ENCODE results near the gene PURA.

The PURA gene

DNA sequence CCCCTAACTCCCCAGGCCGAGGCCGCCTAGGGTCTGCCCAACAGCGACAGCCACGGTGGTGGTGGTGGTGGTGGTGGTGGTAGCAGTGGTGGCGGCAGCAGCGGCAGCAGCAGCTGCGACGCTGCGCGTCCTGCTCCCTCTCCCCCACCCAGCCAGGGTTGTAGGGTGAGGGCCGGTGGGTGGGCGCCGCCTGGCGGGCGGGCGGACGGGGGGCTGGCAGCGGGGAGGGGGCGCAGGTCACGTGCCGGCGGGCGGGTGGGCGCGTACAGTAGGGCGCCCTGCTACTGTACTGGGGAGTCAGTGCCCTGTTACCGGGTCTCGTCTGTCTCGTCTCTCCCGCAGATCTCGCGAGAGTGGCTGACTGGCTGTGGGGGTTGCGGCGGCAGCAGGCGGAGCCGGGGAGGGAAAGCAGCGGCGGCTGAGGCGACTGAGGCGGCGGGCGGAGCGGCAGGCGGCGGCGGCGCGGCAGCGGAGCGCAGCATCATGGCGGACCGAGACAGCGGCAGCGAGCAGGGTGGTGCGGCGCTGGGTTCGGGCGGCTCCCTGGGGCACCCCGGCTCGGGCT is at the start of gene PURA:
TSS of gene PURA (plus strand) at position 411 of the 565 bp plus-strand sequence. CDS start at position 484, 73 bp downstream.
- peak; percentile 96 for DNase-seq

DNA sequence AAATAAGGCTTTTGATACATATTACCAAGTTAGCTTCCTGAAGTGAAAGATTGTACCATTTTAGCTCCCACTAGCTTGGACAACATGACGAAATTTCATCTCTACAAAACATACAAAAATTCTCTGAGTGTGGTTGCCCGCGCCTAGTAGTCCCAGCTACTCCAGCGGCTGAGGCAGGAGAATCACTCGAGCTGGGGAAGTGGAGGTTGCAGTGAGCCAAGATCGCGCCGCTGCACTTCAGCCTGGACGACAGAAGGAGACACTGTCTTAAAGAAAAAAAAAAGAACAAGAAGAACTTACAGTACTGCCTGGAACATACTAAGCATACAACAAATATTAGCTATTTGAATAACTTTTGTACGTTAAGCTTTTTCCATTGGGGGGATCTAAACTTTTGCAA is 41.1 kb upstream of the PURA start:
- DNase-seq: no peak

DNA sequence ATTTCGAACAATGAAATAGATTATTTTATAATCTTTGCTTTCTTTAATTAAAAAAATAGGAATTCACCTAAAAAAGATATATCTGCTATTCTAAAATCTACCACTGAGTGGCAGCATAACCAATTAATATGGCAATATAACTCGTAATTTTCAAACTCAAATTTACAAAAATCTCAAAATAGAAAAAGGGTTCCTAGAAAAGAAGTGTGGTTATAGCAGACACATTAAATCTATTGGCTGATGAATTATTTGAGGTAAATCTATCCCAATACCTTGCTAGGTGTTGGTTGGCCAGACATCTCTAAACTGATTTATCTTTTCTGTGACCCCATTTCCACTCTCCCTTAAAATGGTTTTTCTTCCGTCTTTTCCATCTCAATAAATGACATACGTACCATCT is 40.6 kb upstream of the PURA start:
- peak; percentile 56 for DNase-seq

DNA sequence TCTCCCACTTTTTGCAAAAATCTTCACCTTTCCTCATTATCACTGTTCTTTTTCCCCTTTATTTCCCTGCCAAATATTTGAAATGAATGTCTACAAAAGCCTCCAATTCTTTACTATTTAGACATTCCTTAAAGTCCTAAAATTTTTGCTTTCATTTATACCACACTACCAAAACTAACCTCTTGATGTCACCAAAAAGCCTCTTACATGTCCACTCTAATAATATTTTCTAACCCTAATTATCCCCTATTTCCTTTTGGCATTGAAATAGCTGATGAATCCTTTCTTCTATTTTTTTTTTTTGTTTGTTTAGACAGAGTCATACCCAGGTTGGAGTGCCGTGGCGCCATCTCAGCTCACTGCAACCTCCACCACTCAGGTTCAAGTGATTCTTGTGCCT is 38.5 kb upstream of the PURA start:
- peak; percentile 15 for DNase-seq

DNA sequence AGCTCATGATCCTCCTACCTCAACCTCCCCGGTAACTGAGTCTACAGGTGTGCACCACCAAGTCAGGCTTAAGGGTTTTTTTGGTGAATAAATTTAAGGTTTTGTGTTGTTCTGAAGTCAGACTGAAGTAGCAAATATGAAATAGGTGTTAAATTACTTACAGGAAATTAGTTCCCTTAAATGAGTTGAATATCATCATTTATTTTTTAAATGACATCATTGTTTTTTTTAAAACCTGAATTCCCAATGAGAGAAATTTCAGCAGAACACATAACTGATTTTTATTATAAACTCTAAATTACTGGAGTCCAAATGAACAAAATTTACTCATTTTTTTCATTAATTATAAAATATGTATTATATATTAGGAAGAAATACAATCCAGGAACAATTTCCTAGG is 37.8 kb upstream of the PURA start:
- no peak for DNase-seq

DNA sequence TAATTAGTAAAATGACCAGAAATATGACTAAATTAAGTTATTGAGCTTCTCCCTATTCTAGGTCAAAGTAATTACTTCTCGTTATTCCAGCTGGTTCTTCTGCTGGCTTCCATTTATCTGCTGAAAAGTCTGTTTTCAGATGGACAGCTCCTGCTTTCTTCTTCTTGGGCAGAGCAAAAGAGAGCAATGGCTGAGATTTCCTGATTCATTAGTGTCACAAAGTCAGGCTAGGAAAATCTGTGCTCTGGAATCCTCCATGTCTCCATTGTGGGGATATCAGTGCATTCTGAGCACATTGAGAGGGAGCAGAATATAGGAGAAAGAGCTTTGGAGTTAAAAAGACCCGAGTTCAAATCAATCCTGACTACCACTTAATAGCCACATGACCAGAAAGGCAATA is 37.1 kb upstream of the PURA start:
- no peak for DNase-seq

DNA sequence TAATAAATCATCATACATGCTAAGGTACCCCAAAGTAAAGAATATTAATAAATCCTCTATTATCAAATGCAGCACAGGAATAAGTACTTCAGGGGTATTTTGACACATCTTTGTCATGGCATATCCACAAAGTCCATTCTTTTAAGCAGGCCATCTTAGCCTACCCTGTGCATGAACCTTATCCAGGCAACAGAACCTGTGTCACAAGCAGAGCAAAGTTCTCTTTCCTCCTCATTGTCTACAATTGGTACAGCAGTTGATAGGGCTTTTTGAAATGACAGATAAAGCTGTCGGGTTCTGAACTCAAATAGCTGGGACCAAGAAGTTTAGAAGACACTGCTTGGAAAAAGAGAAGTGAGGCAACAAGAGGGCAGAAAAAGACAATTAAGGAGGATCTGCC is 30.8 kb upstream of the PURA start:
- no peak for DNase-seq

DNA sequence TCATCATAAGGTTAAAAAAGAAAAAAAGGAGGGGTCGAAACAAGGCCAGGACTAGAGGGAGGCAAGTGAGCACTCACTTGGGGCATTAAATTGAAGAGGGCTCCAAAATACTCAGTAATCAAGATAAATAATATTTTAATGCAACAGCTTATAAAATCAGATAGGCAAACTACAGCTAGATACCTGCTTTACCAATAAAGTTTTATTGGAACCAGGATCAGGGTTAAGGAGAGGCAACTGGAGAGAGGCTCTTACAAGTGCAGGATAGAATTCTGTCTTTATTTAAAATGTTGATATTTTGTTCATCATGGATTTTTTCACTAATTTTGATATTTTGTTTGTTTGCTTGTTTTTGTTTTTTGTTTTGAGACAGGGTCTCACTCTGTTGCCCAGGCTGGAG is 30.3 kb upstream of the PURA start:
- DNase-seq: no peak

DNA sequence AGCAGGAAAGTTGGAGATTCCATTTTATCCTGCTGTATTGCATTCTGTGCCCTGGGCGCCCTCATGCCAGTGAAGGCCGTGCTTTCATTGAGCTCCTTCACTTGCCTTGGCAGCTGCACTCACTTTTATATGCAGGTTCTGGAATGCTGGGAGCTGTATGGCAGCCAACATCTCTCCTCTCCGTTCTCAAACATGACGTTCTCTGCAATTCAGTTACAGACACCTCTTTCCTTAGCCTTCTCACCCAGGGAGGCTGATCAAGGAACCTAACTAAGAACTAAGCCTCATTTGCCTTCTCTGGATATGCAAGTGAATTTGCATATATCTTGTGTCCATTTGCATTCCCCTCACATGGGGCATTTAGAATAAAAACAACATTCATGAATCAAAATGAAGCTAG is 29.4 kb upstream of the PURA start:
- no peak for DNase-seq

DNA sequence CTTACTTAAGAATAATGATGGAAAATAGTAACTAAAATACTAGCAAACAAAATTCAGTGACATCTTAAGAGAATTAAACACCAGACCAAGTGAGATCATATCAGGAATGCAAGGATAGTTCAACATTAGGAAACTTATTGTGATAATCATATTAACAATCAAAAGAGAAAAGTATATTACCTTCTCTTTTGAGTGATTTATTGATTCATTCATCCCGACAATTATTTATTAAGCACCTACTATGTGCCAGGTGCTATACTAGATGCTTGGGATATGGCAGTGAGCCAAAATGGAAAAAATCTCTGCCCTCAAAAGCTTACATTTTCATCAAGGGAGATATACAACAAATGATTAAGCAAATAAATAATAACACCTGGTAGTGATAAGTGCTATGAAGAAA is 23.7 kb upstream of the PURA start:
- no peak for DNase-seq

DNA sequence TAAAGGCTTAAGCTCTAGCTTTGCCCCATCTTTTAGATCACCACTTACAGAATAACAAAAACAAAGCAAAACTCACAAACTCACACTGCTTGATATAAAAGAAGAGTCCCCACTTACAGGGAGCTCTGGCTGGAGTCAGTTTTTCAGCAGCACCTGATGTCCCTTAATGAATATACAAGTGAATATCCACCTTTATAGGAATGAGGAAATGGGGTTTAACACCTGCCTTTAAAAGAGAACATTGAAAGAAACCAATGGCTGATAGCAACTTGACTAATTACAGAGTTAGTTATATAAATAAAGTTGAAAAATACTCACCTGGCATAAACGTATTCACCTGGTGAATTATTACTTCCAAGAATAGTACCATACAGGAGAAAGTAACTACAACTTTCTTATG is 20.7 kb upstream of the PURA start:
- no peak for DNase-seq

DNA sequence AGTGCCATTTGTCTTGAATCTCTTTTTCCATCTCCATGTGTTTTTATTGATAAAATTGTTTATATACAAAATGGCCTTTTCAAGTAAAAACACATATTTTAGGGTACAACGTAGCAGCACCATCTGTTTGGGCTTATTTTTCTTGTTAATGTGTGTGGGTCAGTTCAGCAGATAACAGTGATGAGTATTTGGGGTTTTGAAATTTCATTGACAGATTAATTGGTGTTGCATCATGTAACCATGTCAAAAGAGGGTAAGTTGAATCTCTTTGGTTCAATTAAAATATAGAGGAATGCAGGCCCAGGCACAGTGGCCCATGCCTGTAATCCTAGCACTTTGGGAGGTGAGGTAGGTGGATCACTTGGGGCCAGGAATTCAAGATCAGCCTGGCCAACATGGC is 20.0 kb upstream of the PURA start:
- no peak for DNase-seq

DNA sequence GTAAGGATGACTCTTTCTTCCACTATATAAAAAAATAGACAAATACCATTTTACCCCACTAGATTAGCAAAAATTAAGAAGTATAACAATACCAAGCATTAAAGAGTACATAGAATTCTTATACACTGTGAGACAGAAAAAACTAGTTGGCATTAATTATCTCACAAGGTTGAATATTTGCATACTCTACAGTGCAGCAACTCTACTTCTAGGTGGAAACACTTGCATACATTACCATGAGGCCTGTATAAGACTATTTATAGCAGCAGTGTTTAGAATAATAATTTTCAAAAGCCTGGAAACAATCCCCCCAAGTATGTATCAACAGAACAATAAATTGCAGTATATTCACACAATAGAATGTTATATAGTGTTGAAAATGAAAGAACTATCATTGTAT is 19.0 kb upstream of the PURA start:
- DNase-seq: no peak

DNA sequence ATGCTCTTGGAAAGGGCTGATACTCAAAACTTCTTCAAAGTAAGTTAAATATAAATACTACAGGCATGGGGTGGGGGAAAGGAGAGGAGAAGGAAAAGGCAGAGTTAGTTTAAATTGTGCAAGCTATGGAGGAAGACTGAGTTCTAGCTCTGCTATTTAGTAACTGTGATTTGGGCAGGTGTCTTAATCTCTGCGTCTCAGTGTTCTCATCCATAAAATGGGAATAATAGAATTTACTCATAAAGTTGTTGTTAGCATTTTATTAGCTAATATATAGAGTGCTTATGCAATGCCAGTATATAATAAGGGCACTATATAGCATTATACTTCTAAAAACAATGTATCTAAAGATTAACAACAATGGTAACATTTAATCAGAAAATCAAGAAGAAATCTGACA is 12.7 kb upstream of the PURA start:
- DNase-seq: no peak

DNA sequence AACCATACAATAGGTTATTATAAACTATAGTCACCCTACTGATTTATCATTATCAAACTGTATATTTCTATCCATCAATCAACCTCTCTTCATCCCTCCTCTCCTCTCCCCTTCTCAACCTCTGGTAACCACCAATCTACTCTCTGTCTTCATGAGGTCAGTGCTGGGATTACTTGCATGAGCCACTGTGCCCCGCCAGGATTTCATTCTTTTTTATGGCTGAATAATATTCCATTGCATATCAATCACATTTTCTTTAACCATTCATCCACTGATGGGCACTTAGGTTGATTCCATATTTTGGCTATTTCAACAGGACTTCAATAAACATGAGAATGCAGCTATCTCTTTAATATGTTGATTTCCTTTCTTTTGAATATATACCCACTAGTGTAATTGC is 10.8 kb upstream of the PURA start:
- DNase-seq: no peak

DNA sequence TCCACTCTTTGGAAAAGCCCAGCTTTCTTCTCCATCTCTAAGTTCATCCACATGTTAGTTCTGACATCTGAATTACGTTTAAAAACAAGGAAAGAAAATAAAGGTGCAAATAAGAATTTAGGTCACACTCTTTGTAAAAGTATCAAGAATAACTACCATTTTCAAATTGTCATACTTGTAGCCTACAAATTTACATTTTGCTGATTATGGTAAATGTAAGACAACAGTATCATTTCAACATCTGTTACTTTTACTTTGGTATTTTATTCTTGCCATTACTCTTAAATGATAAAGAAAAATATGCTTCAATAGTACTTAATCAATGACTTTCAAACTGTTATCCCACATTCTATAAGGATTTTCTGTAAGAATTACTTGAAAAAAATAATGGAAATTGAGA is 9.8 kb upstream of the PURA start:
- no peak for DNase-seq

DNA sequence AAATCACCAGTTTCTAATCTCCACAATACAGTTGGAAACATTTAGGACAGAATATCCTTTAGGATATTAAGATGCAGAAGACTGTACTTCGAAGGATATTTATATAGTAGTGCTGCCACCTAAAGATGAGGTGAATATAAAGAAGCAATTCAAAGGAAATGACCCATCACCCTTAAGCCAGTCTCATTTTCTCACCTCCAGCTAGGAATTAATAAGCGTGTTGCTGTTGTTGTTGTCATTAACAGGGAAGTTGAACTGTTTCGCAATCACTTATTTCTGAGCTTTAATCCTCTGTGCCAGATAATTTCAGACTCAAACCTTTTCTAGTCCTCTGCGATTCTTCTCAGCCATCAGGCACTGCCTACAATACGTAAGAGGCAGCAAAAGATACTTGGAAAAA is 7.8 kb upstream of the PURA start:
- peak; percentile 31 for DNase-seq

DNA sequence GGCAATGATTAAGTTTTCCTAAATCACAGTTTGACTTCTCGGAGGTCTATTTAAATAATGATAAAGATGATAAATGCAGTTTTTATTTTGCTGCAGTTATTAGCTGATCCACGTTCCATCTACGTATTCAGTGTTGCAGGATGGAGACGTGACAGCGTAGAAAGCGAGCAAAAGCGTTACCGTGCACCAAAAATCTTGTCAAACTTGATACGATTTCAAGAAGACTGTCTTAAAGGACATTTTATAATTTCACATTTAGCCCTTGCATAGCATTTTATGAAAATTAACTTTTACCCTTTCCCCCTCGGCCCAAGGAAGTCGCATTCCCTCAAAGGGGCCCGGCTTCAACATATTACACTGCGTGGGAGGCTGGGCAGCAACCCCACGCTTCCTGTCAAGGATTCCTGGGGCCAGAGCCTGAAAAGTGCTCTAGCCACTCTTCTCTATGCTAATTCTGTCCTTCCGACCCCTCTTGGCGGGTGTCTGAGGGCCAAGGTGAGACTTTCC is 7.1 kb upstream of the PURA start:
- no peak for DNase-seq

DNA sequence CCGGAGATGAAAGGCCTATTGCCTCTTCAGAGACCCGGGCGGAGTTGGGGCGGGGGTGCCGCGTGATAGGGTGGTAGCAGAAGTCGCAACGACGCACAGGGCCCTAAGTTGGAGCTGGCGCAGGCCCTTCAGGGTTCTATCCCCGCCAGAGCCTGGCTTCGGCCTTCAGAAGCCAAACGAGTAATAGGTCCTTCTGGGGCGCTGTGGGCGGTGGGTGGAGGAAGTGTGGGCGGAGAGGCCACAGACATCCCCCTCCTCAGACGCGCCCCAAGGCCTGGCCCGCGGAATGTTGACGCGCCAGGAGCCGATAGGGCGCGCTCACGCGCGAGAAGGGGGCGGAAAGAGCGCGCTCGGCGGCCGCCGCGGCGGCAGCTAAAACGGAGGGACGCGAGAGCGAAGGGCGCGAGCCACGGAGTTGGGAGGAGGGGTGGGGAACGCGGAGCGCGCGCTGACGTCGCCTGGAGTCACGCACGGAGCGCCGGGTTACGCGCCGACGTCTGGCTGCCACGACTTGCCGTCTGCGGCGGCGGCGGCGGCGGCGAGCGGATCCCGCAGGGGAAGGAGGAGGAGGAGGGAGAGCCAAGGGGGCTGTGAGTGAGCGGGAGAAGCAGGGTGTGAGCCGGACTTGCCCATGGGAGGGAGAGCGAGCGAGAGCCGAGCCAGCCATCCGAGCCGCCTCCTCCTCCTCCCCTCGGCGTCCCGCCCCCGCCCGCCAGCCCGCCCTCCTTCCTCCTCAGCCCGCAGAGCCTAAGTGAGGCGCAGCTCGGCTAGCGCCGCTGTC is 6.4 kb upstream of the PURA start:
- peak; percentile 94 for DNase-seq

DNA sequence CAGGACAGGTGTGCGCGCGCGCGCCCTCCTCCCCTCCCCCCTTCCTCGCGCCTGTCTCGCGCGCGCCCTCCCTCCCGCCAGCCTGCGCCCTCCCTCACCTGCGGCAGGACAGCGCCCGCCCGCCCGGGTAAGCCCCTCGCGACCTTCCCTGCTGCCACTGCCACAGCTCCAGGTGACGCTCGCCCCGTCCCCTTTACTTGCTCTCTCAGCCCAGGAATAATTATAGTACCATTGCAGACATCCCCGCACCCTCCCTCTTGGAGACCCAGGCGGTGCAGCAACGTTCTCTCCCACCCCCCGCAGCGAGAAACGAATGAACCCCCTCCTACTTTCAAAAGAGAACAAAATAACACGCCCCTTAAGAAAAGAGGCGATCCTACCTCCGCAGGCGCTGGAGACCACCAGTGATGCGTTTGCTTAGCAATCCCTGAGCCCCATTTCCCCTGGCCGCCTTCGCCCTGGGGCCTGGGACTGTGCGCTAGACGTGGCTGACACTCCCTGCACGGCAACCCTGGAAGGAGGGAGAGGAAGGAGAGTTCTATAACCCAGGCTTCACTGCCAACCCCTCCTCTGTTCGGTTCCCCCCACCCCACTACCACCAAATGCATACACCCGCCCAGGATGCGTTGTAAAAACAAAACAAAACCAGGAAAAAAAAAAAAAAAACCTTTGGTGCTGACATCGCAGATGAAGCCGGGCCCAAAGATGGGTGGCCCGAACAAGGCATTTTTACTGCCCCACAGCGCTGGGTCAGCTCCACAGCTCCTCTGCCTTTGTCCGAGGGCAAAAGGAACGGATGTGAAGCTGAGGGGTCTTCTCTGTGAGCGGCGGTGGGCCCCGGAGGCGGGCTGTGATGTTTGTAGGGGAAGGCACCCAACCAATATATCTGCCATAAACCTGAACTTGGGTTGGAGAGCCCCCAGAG is 5.6 kb upstream of the PURA start:
- peak; percentile 36 for DNase-seq

DNA sequence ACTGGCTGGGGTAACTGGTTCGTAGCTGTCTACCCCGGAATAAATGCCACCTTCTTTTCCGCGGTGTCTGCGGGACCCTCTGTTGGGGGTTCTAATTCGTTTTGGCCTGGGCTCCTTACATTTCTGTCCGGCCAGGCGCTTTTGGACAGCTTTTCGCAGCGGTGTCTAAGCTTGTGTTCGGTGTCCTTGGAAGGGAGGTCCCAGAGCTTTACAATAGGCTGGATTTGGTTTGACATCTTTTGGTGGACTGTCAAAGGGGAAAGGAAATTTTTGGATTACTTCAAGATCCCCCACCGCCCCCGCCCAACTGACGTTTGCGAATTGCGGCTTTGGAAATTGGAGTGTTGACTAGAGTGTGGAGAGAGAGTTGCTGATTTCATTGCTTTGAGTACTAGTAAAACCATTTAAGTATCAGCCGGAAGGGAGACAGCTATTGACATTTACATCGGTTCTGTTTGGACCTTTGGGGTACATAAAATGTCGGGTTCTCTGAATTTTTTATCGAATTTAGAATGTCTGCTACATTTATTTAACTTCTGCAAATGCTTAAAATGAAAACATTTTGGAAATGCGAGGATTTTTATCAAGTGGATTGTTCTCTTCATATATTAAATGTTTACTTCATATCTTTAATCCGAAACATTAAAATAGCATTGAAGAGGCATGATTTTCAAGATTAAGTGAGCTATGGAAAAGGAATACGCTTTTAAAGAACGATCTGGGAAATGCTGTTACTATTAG is 4.7 kb upstream of the PURA start:
- no peak for DNase-seq

DNA sequence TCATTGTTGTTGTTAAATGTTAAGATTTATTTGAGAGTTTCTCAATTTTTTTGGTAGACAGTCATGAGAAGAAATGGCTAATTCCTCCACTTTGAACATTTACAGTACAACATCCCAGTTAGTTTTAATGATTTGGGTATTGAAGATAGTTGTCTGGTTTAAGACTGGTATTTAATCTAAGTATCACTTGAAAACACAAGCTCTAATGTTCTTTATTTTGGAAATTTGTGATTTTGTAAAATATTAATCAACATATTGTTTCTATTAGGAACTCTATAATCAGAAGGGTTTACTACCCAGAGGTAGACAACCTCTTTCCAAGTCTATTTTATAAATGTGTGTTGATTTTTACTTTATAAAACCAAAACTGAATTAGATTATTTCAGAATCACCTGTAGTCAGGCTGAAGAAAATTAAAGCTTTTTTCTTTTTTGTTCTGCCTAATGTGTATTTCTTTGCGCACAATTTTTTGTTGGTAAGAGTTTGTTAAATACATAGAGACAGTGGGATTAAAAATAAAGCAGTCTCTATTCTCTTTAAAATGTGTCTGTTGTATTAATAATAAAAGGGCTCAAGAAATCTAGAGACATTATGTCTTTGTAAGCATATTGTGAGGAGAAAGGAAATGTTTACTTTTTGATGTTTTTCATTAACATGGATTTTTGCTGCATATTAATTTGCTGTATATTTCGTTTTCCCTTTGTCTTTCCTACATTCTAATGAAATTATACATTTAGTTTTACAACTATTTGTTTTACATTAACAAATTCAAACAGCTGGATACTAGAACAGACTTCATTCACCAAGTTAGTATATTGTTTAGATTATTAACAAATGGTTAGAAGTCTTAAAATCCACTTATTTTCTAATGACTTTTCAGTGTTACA is 3.9 kb upstream of the PURA start:
- DNase-seq: no peak
